Heart left ventricle (tissue), 13 donors: ENCODE results near the gene ARID2.

Experiments used
- CTCF ChIP-seq, 12 donors: fragments of 200-600 bp; sonication (generic) in 4 of 12; IDR thresholded peaks; one replicate each; pipeline versions ENCODE4 v1.5.0 to v1.8.0; 2018 to 2022; ENCODE audit warnings: antibody characterized with exemption in 12 of 12, mild to moderate bottlenecking in 5 of 12
- POLR2A ChIP-seq, 2 donors: fragments of 450-650 bp; IDR thresholded peaks; one replicate each; pipeline ENCODE4 v1.6.1; 2017; ENCODE audit warnings: antibody characterized with exemption in 2 of 2, mild to moderate bottlenecking in 2 of 2, moderate library complexity in 2 of 2
- donor health status: ischemic (EF 13 %, LVEDD 7.1; RV severe dilation, severe dysfunction).
- donor health status: DM: no; HTN: yes; CAD: no.
- donor health status: DM: no; HTN: no; CAD: no.
- donor health status: ischemic (EF 25% LVEDD 6.9; RV normal size, moderate dysfunction).
- donor health status: ischemic (EF 25% LVEDD 5.7; RV mildly dilated, moderate dysfunction).
- donor health status: ischemic (EF 35%, LVEDD 5.7; RV mildly dilated, moderate dysfunction).
- donor health status: nonischemic (EF 11% LVEDD 7.7; RV severe dilation, severe dysfunction).
- donor health status: DM: yes; HTN: yes; CAD: no.
- donor health status: PGD.
- donor health status: ischemic (EF 29% LVEDD 5.4; RV normal size, mild dysfunction).
- donor health status: nonischemic (EF 23%, LVEDD 6.1; RV moderate dilation, normal function).

GRCh38 chr12:45890276-45890675, 160.8 kb downstream of the ARID2 start:
- TF ChIP-seq CTCF (IDR thresholded peaks at IDR 0.05) (peak in 1 of 12 donors; percentile 12), POLR2A (IDR thresholded peaks at IDR 0.05) (no peak)
